ENCODE measurements around the gene SRSF8.

DNA sequence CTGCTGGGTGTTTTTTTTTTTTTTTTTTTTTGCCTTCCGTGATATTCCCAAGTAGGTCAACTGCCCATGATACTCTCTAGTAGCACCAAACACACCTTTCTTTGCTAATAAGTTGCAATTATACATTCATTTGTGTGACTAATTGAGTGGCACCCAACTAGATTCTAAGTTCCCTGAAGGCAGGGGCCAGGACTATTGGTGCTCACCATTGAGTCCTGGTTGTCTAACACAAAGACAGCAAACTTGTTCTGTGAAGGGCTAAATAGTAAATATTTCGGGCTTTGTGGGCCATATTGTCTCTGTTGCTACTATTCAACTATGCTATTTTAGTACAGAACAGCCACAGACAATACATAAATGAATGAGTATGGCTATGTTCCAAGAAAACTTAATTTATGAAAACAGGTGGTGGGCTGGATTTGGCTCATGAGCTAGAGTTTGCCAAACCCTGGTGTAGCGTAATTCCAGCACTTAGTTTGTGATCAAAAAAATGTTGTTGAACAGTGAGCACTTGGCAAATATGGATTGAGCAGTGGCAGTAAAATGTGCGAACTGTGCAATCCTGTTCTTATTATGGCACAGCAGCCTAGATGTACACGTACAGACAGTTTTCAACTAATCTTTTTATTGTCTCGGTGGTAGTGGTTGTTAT is 34.3 kb downstream of the SRSF8 start:
- TF ChIP-seq, protein P1, sequence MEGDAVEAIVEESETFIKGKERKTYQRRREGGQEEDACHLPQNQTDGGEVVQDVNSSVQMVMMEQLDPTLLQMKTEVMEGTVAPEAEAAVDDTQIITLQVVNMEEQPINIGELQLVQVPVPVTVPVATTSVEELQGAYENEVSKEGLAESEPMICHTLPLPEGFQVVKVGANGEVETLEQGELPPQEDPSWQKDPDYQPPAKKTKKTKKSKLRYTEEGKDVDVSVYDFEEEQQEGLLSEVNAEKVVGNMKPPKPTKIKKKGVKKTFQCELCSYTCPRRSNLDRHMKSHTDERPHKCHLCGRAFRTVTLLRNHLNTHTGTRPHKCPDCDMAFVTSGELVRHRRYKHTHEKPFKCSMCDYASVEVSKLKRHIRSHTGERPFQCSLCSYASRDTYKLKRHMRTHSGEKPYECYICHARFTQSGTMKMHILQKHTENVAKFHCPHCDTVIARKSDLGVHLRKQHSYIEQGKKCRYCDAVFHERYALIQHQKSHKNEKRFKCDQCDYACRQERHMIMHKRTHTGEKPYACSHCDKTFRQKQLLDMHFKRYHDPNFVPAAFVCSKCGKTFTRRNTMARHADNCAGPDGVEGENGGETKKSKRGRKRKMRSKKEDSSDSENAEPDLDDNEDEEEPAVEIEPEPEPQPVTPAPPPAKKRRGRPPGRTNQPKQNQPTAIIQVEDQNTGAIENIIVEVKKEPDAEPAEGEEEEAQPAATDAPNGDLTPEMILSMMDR (IDR thresholded peaks at IDR 0.05), result no peak
- TF ChIP-seq POLR2A (IDR thresholded peaks at IDR 0.05), result no peak

Measured in body of pancreas (tissue), 4 donors.